Right renal cortex interstitium (tissue), 3 donors: ENCODE measurements around the gene APCDD1L. TPM values are rescaled to one million over a fixed set of nuclear protein-coding genes. Genes with fewer than 3 reads are reported as not detected.
"Not testable (repeated sequence)": the region's sequence is repeated elsewhere in the genome, so short reads cannot be mapped to it uniquely, and the experiment has no call there.

ENCODE experiments used
- DNase-seq, 3 donors: peaks; one replicate each; pipeline ENCODE4 v3.0.0-alpha.2; 2013; ENCODE audit warnings: low read depth in 3 of 3, low spot score in 2 of 3
- polyA plus RNA-seq, 3 donors: library from polyadenylated mRNA; unstranded; fragments of 120-200 nt; gene quantifications; one replicate each; pipeline ENCODE4 v1.2.1, GENCODE V29; 2013; ENCODE audit not compliant: insufficient read length in 3 of 3

Gene APCDD1L
- polyA plus RNA-seq, 3 donors = 9.4 to 14.0 (median 13.8) TPM

DNA sequence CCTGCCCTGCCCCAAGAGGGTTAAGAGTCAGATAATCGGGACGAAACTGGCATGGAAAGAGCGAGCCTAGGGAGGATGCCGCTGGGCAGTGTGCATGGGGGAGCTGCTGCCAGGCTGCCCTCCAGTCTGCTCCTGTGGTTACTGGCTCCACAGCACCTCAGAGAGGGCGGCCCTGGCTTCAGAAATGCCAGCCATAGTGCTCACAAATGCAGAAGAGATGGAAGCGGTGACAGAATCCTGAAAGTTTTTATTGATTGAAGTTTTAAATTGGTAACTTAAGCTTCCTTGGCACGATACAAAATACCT is 68.3 kb downstream of the APCDD1L start:
- DNase-seq = no peak

DNA sequence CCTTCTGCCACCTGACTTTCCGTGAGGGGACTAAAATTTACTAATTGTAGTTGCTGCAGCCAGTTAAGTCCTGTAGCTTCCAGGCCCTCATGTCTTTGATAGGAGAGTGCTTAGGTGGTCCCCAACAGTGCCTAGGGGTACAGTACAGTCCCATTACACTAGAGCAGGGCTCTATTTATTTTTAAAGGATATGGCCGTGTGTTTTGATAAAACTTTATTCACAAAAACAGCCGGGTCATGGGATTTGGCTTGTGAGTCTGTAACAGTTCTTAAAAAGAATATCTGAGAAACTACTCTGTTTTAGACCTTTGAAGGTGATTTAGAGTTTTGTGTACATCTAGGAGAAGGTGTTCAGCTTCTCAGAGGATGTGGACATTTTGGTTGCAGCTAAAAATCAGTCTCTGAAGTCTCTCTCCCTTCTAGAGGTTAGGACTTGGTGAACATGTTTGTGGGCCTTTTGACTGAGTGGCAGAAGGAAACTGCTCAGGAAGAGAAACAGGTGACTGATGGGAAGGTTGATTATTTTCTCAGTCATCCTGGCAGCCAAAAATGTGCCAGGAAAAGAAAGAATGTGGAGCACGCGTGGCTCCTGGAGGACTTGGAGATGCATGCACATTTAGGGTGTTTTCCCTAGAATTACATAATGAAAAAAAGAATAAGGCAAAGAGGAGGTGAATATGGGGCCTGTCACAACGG is 68.8 kb downstream of the APCDD1L start:
- no peak for DNase-seq

DNA sequence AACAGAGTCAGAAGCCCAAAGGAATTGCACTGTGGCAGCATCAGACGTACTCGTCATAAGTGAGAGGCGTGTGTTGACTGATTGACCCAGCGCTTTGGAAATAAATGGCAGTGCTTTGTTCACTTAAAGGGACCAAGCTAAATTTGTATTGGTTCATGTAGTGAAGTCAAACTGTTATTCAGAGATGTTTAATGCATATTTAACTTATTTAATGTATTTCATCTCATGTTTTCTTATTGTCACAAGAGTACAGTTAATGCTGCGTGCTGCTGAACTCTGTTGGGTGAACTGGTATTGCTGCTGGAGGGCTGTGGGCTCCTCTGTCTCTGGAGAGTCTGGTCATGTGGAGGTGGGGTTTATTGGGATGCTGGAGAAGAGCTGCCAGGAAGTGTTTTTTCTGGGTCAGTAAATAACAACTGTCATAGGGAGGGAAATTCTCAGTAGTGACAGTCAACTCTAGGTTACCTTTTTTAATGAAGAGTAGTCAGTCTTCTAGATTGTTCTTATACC is 70.4 kb downstream of the APCDD1L start:
- no peak for DNase-seq

DNA sequence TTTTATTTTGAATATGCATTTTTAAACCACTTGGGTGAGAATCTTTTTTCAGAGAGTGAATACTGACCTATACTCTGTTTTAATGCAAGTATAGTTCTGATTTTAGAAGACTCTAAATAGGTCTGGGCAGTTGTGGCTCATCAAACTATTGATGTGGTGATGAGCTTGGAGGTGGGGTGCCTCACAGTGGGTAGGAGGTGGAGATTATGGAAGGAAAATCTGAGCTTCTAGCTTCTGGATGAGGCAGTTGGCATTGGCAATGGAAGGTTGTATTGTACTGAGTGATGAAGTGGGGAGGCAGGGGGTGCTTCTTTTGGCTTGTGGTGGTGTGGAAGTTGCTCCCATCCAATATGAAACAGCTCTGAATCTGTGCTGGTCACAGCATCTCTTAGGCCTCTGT is 73.5 kb downstream of the APCDD1L start:
- no peak for DNase-seq

DNA sequence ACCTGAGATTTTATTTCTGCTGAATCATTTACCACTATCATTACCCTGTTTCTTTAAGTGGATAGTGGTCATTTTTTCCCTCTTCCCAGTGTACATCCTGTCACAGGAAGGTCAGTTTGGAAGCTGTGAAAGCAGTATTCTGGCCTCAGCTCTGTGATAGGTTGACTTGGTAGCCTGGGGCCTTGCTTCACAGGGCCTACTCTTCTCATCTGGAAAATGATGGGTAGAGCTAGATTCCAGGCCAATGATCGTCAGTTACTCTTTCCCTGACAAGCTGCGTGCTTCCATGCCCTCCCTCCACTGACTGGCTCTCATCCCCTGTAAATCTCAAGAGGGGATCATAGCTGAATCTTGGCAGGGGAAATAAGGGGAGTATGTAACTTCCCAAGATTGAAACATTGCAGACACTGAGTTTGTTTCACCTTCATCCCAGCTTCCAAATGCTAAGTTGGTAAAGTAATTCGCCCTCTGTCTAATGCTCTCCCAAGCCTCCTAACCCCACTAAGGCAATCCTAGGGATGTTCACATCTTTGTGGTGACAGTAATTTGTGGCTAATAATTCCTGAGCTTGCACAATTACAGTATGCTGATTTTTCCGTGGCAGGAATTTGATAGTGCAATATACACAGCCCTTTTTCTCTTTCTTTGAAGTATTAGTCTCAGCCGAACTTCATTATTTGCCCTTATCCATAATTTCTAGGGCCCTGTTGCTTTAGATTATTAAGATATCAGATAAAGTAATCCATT is 75.0 kb downstream of the APCDD1L start:
- DNase-seq = no peak

DNA sequence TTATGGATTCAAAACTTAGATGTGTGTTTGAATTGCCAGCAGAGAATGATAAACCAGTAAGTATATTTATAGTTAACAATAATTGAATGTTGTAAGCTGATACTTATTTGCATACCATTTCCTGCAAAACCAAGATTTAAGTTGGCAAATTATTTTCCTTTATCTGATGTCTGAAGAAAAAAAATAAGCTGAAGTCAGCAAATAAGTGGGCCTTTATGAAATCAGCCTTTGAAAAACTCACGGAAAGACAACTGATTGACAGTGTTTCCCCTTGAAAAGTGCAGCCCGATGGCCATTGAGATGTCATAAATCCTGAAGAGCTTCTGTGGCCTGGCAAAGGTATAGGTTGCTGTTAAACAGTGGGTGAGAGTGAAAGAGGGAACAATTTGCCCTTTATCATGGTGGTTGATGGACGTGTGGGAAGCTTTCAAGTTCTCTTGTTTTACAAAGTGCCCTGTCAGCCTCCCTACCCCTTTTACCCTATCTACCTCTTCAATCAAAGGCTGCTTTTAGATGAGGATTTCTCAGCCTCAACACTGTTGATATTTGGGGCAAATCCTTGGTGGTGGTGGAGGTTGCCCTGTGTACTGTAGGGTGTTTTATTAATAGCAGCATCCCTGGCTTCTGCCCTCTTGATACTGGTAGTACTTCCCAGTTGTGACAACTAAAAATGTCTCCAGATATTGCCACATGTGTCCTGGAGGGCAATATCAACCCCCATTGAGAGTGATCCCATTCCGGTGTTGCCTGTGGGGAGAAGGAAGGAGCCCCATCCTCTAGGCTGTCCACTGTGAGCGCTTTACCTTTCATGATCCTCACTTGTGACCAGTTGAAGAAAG is 76.0 kb downstream of the APCDD1L start:
- no peak for DNase-seq

DNA sequence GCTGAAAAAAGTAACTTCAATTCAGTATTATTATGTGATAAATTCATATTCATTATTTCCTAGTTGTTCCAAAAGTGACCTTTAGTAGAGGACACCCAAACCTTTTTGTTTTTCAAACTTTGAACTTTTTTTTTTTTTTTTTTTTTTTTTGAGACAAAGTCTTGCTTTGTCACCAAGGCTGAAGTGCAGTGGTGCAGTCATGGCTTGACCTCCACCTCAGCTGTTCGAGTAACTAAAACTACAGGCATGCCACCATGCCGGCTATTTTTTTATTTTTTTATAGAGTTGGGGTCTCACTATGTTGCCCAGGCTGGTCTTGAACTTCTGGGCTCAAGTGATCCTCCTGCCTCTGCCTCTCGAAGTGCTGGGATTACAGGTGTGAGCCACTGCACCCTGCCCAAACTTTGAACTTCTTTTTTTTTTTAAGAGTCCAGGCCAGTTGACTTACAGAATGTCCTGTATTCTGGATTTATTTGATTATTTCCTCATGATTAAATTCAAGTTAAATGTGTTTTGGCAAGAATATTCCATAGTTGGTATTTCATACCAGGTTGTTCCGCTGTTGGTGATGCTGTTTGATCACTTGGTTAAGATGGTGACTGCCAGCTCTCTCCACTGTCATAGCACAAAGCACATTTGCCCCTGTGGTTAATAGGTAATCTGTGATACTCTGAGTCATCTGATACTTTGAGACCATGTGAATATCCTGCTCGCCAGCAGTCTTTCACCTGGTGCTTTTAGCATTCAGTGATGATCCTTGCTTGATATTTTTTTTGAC is 78.1 kb downstream of the APCDD1L start:
- no peak for DNase-seq

DNA sequence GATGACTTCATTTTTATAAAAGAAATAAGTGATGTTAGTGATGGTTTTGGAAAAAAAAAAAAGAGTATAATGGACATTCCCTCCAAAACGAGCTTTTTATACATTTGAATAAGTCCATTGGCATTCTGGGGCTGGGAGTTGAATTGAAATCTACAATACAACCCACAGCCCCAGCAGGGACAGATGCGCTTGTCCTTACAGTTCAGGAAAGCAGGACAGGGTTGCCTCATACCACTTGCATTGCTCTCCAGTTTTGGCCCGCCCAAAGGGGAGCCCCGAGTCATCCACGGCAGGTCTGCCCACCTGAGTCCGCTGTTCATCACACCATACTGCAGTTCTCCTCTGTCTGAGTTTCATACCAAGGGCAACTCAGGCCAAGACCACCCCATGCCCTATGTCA is 80.0 kb downstream of the APCDD1L start:
- no peak for DNase-seq

DNA sequence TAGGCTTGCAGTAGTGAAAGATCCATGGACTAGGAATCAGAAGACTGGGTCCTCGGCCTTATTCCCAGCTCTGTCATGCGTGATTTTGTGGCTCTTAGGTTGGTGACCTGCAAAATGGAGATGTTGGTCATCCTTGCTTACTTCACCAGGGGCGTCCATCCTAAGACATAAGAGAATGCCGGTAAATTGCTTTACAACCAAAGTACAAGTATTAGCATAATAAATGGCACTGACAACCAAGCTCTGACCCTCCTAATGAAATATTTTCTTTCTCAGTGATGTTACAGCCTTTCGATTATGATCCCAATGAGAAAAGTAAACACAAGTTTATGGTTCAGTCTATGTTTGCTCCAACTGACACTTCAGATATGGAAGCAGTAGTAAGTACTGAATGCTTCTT is 80.9 kb downstream of the APCDD1L start:
- DNase-seq = no peak

DNA sequence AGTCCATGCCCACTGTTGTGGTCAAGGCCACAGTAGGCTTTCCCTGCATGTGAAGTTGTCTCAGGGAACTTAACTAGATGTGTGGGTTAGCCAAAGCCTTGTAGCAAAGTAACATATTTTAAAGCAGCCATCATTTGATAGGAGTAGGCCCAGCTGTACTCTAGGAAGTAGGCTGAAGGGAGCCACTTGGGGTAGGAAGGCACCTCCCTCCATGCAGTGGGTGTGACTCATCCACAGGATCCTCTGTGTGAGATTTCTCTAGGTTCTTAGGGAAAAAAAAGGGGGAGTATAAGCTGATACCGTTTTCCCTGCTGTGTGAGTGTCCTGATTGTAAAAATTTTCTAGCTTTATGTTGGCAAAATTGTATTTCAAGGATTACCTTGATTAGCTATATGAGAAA is 81.4 kb downstream of the APCDD1L start:
- DNase-seq = no peak

DNA sequence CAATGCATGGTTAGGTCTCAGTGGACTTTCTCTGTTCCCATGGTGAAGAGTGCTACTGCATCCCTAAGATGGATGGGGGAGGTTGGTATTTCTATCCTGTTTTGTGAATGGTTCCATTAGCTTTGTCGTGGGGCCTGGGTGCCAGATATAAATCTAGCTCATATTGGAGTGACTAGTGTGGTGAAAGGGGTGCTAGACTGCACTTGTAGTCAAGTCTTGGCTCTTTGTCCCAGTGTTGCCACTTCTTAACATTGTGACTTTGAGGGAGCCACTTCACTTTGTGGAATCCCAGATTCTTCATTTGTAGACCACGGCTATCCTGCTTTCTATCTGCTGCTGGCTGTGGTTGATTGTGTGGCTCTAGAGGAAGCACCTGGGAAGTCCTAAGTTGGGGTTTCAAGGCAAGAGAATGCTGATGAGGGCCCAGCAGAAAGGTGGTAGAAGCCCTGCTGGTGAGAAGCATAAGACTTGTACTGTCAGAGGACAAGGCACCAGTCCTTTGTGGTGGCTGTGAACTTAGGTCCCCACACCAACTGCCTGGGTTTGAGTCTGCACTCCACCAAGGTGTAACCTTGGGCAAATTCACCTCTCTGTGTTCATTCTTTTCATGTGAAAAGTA is 82.1 kb downstream of the APCDD1L start:
- DNase-seq = no peak

DNA sequence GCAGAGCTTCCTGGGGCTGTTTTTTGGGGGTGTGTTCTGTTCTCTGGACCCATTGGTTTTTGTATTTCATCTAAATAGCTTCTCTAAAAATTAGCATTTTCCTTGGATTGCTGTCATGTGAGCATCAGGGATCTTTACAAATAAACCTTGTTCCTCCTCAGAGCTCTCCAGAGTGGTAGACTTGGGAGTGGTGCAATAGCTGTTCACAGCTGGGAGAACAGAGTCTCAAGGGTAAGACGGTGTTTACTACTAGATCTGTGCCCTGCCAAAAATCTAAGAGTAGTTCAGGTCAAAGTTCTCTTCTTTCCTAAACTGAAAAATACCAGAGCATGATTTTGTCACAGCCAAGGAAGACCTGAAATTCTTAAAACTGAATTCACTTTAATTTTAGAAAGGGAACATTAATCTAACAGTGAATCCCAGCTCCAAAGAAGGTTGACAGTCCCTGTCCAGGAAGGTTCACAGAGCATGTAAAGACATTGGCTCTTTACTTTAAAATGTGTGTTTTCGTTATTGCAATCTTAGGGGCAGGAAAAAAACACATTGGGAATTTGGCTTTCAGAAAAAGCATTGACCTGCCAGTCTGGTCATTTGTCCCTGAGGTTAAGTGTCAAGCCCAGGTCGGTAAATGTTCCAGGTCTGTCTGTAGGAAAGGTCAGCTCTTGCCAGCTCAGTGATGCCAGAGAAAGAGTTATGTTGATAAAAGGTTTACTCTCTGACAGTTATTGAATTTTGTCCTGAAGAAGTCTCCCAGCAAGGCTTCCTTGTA is 82.8 kb downstream of the APCDD1L start:
- DNase-seq = no peak

DNA sequence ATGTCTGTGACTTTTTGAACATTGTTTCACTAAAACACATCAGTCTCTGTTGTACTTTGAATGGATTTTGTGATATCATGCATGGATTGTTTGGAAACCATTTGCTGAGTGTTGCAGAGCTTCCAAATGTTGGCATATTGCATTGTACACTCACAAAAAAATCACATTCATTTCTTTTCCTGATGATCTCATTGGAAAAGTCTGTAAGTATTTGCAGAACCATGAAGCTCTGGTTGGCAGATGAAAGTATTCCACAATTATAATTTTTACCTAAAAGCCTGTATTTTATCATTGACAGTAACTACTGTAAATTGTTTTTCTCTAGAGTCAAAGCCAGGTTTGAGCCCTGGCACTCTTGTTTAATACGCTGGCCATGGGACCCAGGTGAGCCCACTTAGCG is 84.1 kb downstream of the APCDD1L start:
- DNase-seq = no peak

DNA sequence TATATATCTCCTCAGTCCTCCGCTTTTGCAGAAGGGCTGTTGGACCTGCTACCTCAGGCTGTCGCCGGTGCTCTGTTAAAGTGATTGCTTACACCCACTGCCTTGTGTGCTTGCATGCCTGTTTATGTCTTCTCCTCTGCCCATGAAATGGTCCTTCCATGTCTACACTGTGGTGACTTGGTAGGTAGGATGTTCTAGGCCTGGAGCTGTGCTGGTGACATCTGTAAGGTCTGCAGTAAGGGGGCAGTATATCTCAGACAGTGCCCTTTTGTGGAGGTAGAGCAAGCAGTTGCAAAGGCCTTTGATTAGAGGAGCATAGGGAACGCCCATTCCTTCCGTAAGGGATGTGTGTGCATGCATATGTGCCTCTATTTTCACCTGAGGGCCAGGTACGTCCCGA is 85.9 kb downstream of the APCDD1L start:
- DNase-seq = no peak

DNA sequence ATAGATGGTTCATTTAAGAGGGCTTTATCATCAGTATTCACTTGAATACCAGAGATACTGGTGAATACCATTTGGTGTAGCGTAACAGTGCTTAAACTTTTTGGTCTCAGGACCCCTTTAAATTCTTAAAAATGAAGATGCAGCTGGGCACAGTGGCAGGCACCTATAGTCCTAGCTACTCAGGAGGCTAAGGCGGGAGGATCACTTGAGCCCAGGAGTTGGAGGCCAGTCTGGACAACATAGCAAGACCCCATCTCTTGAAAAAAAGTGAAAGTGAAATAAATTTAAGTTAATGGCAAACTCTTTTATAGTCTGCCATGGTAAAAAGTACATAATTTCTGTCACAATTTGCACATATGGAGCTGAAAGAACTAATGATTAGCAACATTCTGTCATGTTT is 86.8 kb downstream of the APCDD1L start:
- no peak for DNase-seq

DNA sequence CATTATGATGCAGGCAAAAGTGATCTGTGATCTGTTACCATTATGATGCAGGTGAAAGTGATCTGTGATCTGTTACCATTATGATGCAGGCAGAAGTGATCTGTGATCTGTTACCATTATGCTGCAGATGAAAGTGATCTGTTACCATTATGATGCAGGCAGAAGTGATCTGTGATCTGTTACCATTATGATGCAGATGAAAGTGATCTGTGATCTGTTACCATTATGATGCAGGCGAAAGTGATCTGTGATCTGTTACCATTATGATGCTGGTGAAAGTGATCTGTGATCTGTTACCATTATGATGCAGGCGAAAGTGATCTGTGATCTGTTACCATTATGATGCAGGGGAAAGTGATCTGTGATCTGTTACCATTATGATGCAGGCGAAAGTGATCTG is 87.6 kb downstream of the APCDD1L start:
- DNase-seq = not testable (repeated sequence)

DNA sequence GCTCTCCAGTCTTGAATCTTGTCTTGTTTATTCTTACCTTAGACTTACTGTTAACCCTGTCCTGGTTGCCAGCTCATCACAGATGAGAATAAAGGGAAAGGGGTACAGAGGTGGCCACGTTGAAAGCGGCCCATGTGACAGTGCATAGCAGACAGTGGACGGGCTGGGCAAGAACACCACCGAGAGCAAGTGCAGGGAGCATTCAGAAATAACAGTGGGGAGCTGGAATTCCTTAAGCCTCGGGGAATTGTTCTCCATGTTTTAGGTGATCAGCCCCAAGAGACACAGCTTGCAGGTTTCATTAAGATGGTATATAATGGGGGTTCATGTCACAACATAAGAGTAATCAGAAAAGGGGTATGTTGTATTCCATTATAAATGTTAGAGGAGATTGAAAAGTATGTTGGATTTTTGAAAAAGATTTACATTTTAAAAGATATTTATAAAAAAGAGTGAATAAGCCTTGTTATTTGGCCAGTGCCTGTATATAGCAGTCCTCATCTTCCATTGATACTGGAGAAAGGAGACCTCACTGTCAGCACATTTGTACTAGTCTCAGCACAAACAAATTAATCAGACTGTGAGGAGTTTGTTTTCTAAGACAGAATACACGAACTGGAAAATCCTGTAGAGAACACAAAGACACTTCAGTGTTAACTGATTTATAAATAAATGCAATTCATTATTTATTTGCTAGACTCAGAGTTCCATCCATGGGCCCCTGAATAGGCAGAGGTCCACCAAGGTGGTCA is 90.8 kb downstream of the APCDD1L start:
- DNase-seq = no peak

DNA sequence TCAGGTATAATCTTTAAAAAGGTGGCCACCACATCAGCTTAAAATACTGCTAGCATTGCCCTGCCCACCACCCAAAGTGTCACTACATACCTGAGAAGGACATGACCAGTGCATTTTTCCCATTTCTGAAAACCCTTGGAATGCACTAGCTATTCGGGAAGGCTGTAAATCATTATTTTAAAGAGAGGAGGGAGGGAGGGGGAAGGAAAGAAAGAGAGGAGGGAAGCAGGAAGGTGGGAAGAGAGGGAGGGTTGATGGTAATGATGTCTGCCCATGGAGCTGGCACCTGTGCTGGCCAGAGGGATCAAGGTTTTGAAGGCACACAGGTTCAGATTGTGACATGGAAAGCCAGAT is 93.7 kb downstream of the APCDD1L start:
- DNase-seq = no peak
